PFSK-1 (cell line): ENCODE measurements around the gene TBRG1.

Source experiments
- FOXP2 ChIP-seq: optimal IDR thresholded peaks from 2 replicates; pipeline ENCODE3; 2011; ENCODE audit warnings: borderline replicate concordance, control low read depth, inconsistent platforms; ENCODE audit not compliant: insufficient read depth; ENCODE audit errors: extremely low read length, extremely low read depth
- POLR2AphosphoS5 ChIP-seq: IDR thresholded peaks from 2 replicates; pipeline ENCODE4 v1.6.1; 2012; ENCODE audit warnings: low read depth, mild to moderate bottlenecking, control low read depth, low read length, moderate library complexity
- SIN3A ChIP-seq: IDR thresholded peaks from 2 replicates; pipeline ENCODE4 v1.6.1; 2012; ENCODE audit warnings: mild to moderate bottlenecking, low read length, moderate library complexity, borderline replicate concordance; ENCODE audit not compliant: insufficient read depth
- TAF1 ChIP-seq: IDR thresholded peaks from 2 replicates; pipeline ENCODE4 v1.6.1; 2012; ENCODE audit warnings: low read length, control low read depth, borderline replicate concordance; ENCODE audit not compliant: insufficient read depth
- TF ChIP-seq, protein P1 (sequence below), 2 experiments: IDR thresholded peaks; 2 replicates each; pipeline versions ENCODE4 v1.6.1 to v1.8.0; 2011 to 2012; ENCODE audit warnings: low read depth in 2 of 2, low read length in 2 of 2, control low read depth in 1 of 2, inconsistent platforms in 1 of 2, mild to moderate bottlenecking in 1 of 2, moderate library complexity in 1 of 2; ENCODE audit not compliant: insufficient read depth in 1 of 2

The TBRG1 gene

DNA sequence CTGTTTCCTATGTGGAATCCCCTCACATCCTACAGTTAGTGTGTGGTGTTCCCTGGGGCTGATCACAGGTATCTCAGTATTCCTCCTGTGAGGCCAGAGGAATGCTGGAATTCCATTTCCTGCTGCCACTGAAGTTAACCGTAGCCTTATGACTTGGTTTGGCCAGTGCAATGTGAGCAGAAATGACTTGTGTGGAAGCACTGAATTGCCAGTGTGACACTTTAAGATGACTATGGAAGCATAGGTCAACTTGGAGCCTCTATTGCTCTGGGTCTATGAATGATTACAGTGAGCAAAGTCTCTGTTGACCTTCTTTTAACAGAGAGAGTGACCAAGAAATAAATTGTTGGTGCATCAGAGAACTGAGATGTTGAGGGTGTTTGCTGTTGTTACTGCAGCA is 16.5 kb downstream of the TBRG1 start:
- TF ChIP-seq, protein P1, sequence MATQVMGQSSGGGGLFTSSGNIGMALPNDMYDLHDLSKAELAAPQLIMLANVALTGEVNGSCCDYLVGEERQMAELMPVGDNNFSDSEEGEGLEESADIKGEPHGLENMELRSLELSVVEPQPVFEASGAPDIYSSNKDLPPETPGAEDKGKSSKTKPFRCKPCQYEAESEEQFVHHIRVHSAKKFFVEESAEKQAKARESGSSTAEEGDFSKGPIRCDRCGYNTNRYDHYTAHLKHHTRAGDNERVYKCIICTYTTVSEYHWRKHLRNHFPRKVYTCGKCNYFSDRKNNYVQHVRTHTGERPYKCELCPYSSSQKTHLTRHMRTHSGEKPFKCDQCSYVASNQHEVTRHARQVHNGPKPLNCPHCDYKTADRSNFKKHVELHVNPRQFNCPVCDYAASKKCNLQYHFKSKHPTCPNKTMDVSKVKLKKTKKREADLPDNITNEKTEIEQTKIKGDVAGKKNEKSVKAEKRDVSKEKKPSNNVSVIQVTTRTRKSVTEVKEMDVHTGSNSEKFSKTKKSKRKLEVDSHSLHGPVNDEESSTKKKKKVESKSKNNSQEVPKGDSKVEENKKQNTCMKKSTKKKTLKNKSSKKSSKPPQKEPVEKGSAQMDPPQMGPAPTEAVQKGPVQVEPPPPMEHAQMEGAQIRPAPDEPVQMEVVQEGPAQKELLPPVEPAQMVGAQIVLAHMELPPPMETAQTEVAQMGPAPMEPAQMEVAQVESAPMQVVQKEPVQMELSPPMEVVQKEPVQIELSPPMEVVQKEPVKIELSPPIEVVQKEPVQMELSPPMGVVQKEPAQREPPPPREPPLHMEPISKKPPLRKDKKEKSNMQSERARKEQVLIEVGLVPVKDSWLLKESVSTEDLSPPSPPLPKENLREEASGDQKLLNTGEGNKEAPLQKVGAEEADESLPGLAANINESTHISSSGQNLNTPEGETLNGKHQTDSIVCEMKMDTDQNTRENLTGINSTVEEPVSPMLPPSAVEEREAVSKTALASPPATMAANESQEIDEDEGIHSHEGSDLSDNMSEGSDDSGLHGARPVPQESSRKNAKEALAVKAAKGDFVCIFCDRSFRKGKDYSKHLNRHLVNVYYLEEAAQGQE (IDR thresholded peaks at IDR 0.05; ENCODE audit: insufficient read depth in 1 of 2, low read depth in 2 of 2, low read length in 2 of 2): no peak
- TF ChIP-seq POLR2AphosphoS5: no peak
- TF ChIP-seq FOXP2: no peak
- no peak for TF ChIP-seq SIN3A
- no peak for TF ChIP-seq TAF1

DNA sequence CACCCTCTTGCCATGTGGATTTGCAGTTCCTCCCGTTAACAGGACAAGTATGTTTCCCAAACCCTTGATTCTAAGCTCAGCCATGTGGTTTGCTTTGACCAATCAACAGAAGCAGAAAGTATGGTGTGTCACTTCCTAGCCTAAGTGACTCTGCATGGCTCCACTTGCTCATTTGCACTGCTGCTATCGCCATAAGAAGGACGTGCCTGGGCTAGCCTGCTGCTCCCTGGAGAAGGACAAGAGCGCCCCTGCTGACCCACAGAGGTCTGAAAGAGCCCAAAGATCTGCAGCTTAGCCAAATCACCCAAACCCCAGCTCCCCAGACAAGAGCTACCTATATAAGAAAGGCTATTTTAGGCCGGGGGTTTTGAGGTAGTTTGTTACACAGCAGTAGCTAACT is 18.0 kb downstream of the TBRG1 start:
- TF ChIP-seq, protein P1 (IDR thresholded peaks at IDR 0.05; ENCODE audit: insufficient read depth in 1 of 2, low read depth in 2 of 2, low read length in 2 of 2): no peak
- TF ChIP-seq POLR2AphosphoS5 (no peak), TAF1 (no peak), FOXP2 (no peak), SIN3A (no peak)

DNA sequence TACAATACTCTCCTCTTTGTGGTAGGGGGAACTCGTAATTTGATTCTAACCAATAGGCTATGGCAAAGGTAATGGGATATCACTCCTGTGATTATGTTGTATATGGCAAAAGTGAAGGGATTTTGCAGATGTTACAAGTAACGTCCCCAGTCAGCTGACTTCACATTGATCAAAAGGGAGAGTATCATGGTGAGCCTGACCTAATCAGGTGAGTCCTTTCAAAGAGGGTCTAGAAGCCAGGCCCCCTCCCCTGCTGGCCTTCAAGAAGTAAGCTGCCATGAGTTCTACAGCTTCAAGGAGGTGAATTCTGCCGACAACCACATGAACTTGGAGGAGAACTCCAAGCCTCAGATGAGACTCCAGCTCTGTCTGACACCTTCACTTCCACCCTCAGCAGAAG is 20.0 kb downstream of the TBRG1 start:
- no peak for TF ChIP-seq FOXP2
- no peak for TF ChIP-seq TAF1
- TF ChIP-seq, protein P1 (IDR thresholded peaks at IDR 0.05; ENCODE audit: insufficient read depth in 1 of 2, low read depth in 2 of 2, low read length in 2 of 2): no peak
- no peak for TF ChIP-seq SIN3A

DNA sequence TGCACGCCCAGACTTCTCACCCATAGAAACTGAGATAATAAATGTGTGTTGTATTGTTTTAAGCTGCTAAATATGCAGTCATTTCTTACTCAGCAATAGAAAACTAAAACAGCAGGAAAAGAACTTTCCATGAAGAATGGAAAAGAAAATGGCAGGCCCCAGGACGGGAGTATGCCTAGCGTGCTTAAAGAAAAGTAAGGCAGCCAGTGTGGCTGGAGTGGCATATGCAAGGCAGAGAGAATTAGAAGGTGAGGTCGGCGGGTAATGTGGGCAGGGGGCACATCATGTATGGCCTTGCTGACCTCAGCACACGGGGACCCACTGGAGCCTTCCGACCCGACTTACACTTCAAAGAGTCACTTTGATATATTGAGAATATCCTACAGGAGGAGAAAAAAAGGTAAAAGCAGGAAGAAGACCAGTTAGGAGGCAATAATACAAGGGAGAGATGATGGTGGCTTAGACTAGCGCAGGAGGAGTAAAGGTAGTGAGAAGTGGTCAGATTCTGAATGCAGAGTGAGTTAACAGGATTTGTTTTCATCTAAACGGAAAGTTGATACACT is 20.5 kb downstream of the TBRG1 start:
- TF ChIP-seq FOXP2 (no peak), SIN3A (no peak), POLR2AphosphoS5 (no peak), TAF1 (no peak)
- TF ChIP-seq, protein P1 (IDR thresholded peaks at IDR 0.05; ENCODE audit: insufficient read depth in 1 of 2, low read depth in 2 of 2, low read length in 2 of 2): no peak

DNA sequence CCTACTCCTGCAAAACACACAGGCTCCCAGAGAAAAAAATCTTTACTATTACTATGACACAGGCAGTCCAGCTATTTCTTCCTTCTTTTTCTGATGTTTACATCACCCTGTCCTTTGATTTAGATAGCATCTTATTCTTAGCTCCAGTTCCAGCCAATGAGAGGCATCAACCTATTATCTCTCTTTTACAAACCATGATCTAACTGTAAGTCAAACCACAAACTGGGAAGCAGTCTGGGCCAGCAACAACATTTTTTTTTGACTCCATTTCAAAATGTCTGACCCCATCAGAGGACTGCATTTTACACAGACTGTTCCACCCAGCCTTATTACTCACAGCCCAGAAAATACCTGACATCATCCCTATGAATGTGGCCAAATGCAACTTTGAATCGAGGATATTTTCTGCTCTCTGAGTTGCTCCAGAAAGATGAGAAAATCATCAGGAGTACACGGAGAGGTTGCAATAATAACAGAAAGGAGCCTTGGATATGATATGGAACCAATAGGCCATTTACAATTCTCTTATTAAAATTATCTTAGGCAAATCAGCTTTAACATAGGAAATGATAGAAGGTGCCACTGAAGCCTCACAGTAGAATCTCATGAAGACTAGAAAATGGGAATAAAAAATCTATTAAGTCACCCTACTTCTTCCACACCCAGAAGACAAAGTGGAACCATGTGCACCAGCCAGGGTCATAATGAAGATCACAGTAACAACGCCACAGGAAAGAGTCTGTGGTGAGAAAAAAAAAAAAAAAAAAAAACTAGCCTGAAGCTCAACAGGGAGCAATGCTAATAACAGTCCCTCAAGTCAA is 21.2 kb downstream of the TBRG1 start:
- TF ChIP-seq FOXP2 (no peak), SIN3A (no peak), TAF1 (no peak), POLR2AphosphoS5 (no peak)
- TF ChIP-seq, protein P1 (IDR thresholded peaks at IDR 0.05; ENCODE audit: insufficient read depth in 1 of 2, low read depth in 2 of 2, low read length in 2 of 2): no peak
